Smooth muscle cell of trachea (primary cell): Measurements from ENCODE around the gene BLOC1S5. TPM values are rescaled to one million over a fixed set of nuclear protein-coding genes. Genes with fewer than 3 reads are reported as not detected.

ENCODE experiments used
- total RNA-seq: library from RNA; depleted of rRNA; stranded (reverse); fragments of >200 nt; gene quantifications from 2 replicates; pipeline ENCODE4 v1.2.1, GENCODE V29; 2014

Gene BLOC1S5
- total RNA-seq, result 15.2 and 21.1 TPM in 2 replicates

GRCh38 chr6:8063761-8064637 lies at the start of gene BLOC1S5:
TSS of gene BLOC1S5 (minus strand) at chr6:8064389. CDS start at chr6:8064376, 13 bp downstream.

DNA sequence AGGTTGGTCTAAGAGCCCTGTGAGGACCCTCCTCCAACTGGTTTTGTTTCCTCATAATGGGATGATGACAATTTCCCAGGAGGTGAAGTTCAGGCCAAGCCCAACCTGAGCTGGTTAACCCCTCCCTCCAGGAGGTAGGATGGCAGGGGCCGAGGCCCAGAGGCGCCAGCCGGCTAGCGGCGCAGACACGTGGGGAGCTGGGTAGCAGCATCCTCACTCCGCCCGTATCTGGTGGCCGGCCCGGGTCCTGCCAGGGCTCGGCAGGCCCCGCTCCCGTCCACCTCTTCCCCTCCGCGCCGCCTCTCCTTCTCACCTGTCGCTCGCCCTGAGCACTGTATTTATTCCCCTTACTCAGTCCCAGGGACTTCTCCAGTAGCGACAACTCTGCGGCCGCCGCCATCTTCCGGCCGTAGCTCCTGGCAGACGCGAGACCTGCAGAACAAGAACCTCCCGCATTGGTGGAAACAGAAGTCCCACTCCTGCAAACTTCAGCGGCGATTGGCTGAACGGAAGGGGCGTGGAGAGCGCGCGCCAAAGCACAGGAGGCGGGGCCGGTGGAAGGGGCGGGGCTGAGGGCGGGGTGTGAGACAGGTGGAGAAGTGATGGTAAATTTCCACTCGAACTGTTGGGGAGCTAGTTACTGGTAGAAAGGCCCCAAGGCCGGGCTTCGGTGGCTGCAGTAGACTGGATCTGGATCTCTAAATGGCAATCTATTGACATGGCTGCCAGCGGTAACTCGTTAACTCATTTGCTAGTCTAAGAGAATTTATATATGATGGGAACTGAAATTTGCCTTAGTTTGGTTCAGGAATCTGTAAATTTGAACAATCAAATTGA lies 38.2 kb upstream of the BLOC1S5 start, which contains the start of gene EEF1E1:
Gene EEF1E1, minus strand, starts transcription at position 427 of the 837 bp plus-strand sequence. Its CDS starts 27 bp downstream, at position 400.

Other genes with a start within 250 kb of the BLOC1S5 start
- gene TXNDC5, start 153.6 kb downstream of the BLOC1S5 start, total RNA-seq, result 538 and 552 TPM in 2 replicates
- gene EEF1E1, start 38.2 kb upstream of the BLOC1S5 start, total RNA-seq, result 46.0 and 63.1 TPM in 2 replicates